Liver (tissue), 9 donors: ENCODE data around the gene ZNF569. TPM values are rescaled to one million over a fixed set of nuclear protein-coding genes. Genes with fewer than 3 reads are reported as not detected.

Experiments used
- DNase-seq: peaks from one replicate; pipeline ENCODE4 v3.0.0-alpha.2; 2017; ENCODE audit warnings: low spot score
- H3K27ac ChIP-seq, 2 donors: one replicate each; pipeline ENCODE4 v1.7.0; 2013; ENCODE audit warnings: inconsistent platforms in 2 of 2, low read length in 2 of 2, control low read depth in 1 of 2, low read depth in 1 of 2, mild to moderate bottlenecking in 1 of 2
- H3K27me3 ChIP-seq, 4 donors: one replicate each; pipeline versions ENCODE4 v1.6.1 to v1.7.0; 2013; ENCODE audit warnings: low read length in 3 of 4, inconsistent platforms in 1 of 4, mild to moderate bottlenecking in 1 of 4, moderate library complexity in 1 of 4; ENCODE audit not compliant: control insufficient read depth in 4 of 4, insufficient read depth in 4 of 4
- H3K36me3 ChIP-seq, 4 donors: one replicate each; pipeline versions ENCODE4 v1.6.1 to v1.7.0; 2013; ENCODE audit warnings: low read length in 3 of 4, mild to moderate bottlenecking in 3 of 4, low read depth in 1 of 4, moderate library complexity in 1 of 4; ENCODE audit not compliant: control insufficient read depth in 4 of 4, insufficient read depth in 3 of 4
- H3K4me1 ChIP-seq, 4 donors: one replicate each; pipeline versions ENCODE4 v1.6.1 to v1.7.0; 2013; ENCODE audit warnings: low read length in 3 of 4, mild to moderate bottlenecking in 3 of 4, moderate library complexity in 1 of 4; ENCODE audit not compliant: control insufficient read depth in 4 of 4, insufficient read depth in 4 of 4
- H3K4me3 ChIP-seq, 3 donors: one replicate each; pipeline versions ENCODE4 v1.6.1 to v1.7.0; 2013; ENCODE audit warnings: low read length in 3 of 3, control low read depth in 1 of 3, low read depth in 1 of 3, mild to moderate bottlenecking in 1 of 3
- H3K9ac ChIP-seq, 2 donors: one replicate each; pipeline ENCODE4 v1.7.0; 2013; ENCODE audit warnings: low read length in 2 of 2, mild to moderate bottlenecking in 2 of 2, moderate library complexity in 2 of 2, control low read depth in 1 of 2, low read depth in 1 of 2
- H3K9me3 ChIP-seq, 4 donors: one replicate each; pipeline versions ENCODE4 v1.6.1 to v1.7.0; 2013; ENCODE audit warnings: low read length in 3 of 4; ENCODE audit not compliant: control insufficient read depth in 4 of 4
- EGR1 ChIP-seq, 2 donors: IDR thresholded peaks; 2 replicates each; pipeline ENCODE4 v1.6.1; 2016 to 2018; ENCODE audit warnings: antibody characterized with exemption in 2 of 2, low read depth in 2 of 2
- FOXA1 ChIP-seq: IDR thresholded peaks from 2 replicates; pipeline ENCODE4 v1.6.1; 2016; ENCODE audit warnings: antibody characterized with exemption
- FOXA2 ChIP-seq: IDR thresholded peaks from 2 replicates; pipeline ENCODE4 v1.6.1; 2016; ENCODE audit warnings: antibody characterized with exemption
- GABPA ChIP-seq, 2 donors: IDR thresholded peaks in 1 of 2; conservative IDR thresholded peaks in 1 of 2; 2 replicates each; pipeline ENCODE4 v1.6.1; 2016; ENCODE audit warnings: antibody characterized with exemption in 2 of 2, mild to moderate bottlenecking in 1 of 2, moderate library complexity in 1 of 2
- HNF4A ChIP-seq, 2 donors: conservative IDR thresholded peaks; 2 replicates each; pipeline ENCODE4 v1.6.1; 2016; ENCODE audit warnings: antibody characterized with exemption in 2 of 2, mild to moderate bottlenecking in 2 of 2
- HNF4G ChIP-seq: IDR thresholded peaks from 2 replicates; pipeline ENCODE4 v1.6.1; 2016; ENCODE audit warnings: antibody characterized with exemption
- JUND ChIP-seq, 2 donors: IDR thresholded peaks; 2 replicates each; pipeline ENCODE4 v1.6.1; 2016; ENCODE audit warnings: antibody characterized with exemption in 2 of 2
- NR2F2 ChIP-seq: IDR thresholded peaks from 2 replicates; pipeline ENCODE4 v1.6.1; 2016; ENCODE audit warnings: antibody characterized with exemption
- RAD21 ChIP-seq, 2 donors: IDR thresholded peaks; 2 replicates each; pipeline ENCODE4 v1.6.1; 2016; ENCODE audit warnings: antibody characterized with exemption in 2 of 2, mild to moderate bottlenecking in 2 of 2
- REST ChIP-seq: IDR thresholded peaks from 2 replicates; pipeline ENCODE4 v1.6.1; 2016; ENCODE audit warnings: antibody characterized with exemption, mild to moderate bottlenecking
- RXRA ChIP-seq, 2 donors: IDR thresholded peaks; 2 replicates each; pipeline ENCODE4 v1.6.1; 2017 to 2018; ENCODE audit warnings: antibody characterized with exemption in 2 of 2, mild to moderate bottlenecking in 1 of 2
- SP1 ChIP-seq: IDR thresholded peaks from 2 replicates; pipeline ENCODE4 v1.6.1; 2018; ENCODE audit warnings: antibody characterized with exemption, mild to moderate bottlenecking
- TAF1 ChIP-seq: conservative IDR thresholded peaks from 2 replicates; pipeline ENCODE4 v1.6.1; 2016; ENCODE audit warnings: antibody characterized with exemption, mild to moderate bottlenecking
- YY1 ChIP-seq: IDR thresholded peaks from 2 replicates; pipeline ENCODE4 v1.6.1; 2016; ENCODE audit warnings: antibody characterized with exemption, mild to moderate bottlenecking
- ZBTB33 ChIP-seq: IDR thresholded peaks from 2 replicates; pipeline ENCODE4 v1.6.1; 2016; ENCODE audit warnings: antibody characterized with exemption
- WGBS: extraction: QIAGEN DNeasy Blood & Tissue Kit; methylation state at CpG from one replicate; pipeline ENCODE4 v1.1.7; 2013; 5-methylcytosine and 5-hydroxymethylcytosine counted together
- polyA plus RNA-seq, 2 donors: library from polyadenylated mRNA; stranded (reverse) in 1 of 2; unstranded in 1 of 2; fragments of 200-250 nt in 1 of 2; fragments of >200 nt in 1 of 2; fragmentation: Nextera tagmentation in 1 of 2; extraction: Ambion mirVana in 1 of 2; gene quantifications; one replicate each; pipeline versions ENCODE4 v1.2.1 to v1.2.3, GENCODE V29; 2013 to 2015
- total RNA-seq, 2 donors: library from RNA; depleted of rRNA; stranded (reverse); fragments of >200 nt; gene quantifications; one replicate each; pipeline ENCODE4 v1.2.3, GENCODE V29; 2014
- TF ChIP-seq, protein P1 (sequence below): IDR thresholded peaks from 2 replicates; pipeline ENCODE4 v1.6.1; 2016; ENCODE audit warnings: antibody characterized with exemption
- TF ChIP-seq, protein P2 (sequence below): fragments of 150-350 bp; IDR thresholded peaks from 2 replicates; pipeline ENCODE4 v1.5.1; 2017; ENCODE audit warnings: improper control_type of control experiment, low read depth, low read length; ENCODE audit not compliant: missing input control
- donor health status: healthy.
- donor health status: healthy.
- donor health status: healthy.
- donor health status: healthy.
- donor health status: healthy.

Gene ZNF569
- total and polyA plus RNA-seq, 4 donors: 0.90 to 6.2 (median 1.3) TPM

- TF ChIP-seq ZBTB33: no peak
- no peak for TF ChIP-seq FOXA2
- no peak for TF ChIP-seq GABPA (IDR thresholded peaks at IDR 0.05 in 1 of 2, conservative IDR thresholded peaks at IDR 0.05 in 1 of 2)
- TF ChIP-seq RXRA (IDR thresholded peaks at IDR 0.05): no peak
- no peak for TF ChIP-seq JUND (IDR thresholded peaks at IDR 0.05)
- TF ChIP-seq EGR1 (IDR thresholded peaks at IDR 0.05; ENCODE audit: low read depth in 2 of 2): no peak
- no peak for TF ChIP-seq TAF1
- no peak for TF ChIP-seq HNF4A (conservative IDR thresholded peaks at IDR 0.05)
- no peak for TF ChIP-seq NR2F2
- no peak for TF ChIP-seq RAD21 (IDR thresholded peaks at IDR 0.05)
- no peak for TF ChIP-seq SP1
Observed at GRCh38 chr19:37452500-37453245, 14.6 kb downstream of the ZNF569 start (continued).

GRCh38 chr19:37413313-37414084, 53.7 kb downstream of the ZNF569 start:
- Histone ChIP-seq H3K27me3 (no peaks in the 10 kb centered on the region), H3K27ac (no peak overlapping the region), H3K36me3 (peaks cover 0 to 25% (median 14%) of the 10 kb centered on the region in 4 donors), H3K9ac (no peak overlapping the region), H3K4me3 (peak overlapping the region in 2 of 3 donors; percentile 63), H3K9me3 (peaks cover 32 to 88% (median 52%) of the 10 kb centered on the region in 4 donors), H3K4me1 (no peaks in the 10 kb centered on the region)
- WGBS: 96% methylated on average over 1 of the region's 1 CpG
- TF ChIP-seq HNF4A (conservative IDR thresholded peaks at IDR 0.05): no peak
- TF ChIP-seq, protein P1, sequence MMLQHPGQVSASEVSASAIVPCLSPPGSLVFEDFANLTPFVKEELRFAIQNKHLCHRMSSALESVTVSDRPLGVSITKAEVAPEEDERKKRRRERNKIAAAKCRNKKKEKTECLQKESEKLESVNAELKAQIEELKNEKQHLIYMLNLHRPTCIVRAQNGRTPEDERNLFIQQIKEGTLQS: no peak
- no peak for TF ChIP-seq JUND (IDR thresholded peaks at IDR 0.05)
- no peak for TF ChIP-seq YY1
- TF ChIP-seq RXRA (IDR thresholded peaks at IDR 0.05): no peak
- TF ChIP-seq GABPA (IDR thresholded peaks at IDR 0.05 in 1 of 2, conservative IDR thresholded peaks at IDR 0.05 in 1 of 2): no peak
- TF ChIP-seq HNF4G: no peak
- TF ChIP-seq SP1: no peak
- no peak for TF ChIP-seq FOXA2
- no peak for TF ChIP-seq RAD21 (IDR thresholded peaks at IDR 0.05)
- no peak for TF ChIP-seq EGR1 (IDR thresholded peaks at IDR 0.05; ENCODE audit: low read depth in 2 of 2)
- TF ChIP-seq TAF1: no peak
- TF ChIP-seq FOXA1: no peak
- TF ChIP-seq REST: no peak
- TF ChIP-seq NR2F2: no peak
- no peak for TF ChIP-seq ZBTB33
- TF ChIP-seq, protein P2, sequence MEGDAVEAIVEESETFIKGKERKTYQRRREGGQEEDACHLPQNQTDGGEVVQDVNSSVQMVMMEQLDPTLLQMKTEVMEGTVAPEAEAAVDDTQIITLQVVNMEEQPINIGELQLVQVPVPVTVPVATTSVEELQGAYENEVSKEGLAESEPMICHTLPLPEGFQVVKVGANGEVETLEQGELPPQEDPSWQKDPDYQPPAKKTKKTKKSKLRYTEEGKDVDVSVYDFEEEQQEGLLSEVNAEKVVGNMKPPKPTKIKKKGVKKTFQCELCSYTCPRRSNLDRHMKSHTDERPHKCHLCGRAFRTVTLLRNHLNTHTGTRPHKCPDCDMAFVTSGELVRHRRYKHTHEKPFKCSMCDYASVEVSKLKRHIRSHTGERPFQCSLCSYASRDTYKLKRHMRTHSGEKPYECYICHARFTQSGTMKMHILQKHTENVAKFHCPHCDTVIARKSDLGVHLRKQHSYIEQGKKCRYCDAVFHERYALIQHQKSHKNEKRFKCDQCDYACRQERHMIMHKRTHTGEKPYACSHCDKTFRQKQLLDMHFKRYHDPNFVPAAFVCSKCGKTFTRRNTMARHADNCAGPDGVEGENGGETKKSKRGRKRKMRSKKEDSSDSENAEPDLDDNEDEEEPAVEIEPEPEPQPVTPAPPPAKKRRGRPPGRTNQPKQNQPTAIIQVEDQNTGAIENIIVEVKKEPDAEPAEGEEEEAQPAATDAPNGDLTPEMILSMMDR: no peak
- no peak for DNase-seq
